ENCODE results near the gene ALPP. TPM values are rescaled to one million over a fixed set of nuclear protein-coding genes. Genes with fewer than 3 reads are reported as not detected.

The ALPP gene
- total and polyA plus RNA-seq, 2 donors (not counting 3 experiments of a cell fraction or from before 2014, with no cell fraction given) = not detected

DNA sequence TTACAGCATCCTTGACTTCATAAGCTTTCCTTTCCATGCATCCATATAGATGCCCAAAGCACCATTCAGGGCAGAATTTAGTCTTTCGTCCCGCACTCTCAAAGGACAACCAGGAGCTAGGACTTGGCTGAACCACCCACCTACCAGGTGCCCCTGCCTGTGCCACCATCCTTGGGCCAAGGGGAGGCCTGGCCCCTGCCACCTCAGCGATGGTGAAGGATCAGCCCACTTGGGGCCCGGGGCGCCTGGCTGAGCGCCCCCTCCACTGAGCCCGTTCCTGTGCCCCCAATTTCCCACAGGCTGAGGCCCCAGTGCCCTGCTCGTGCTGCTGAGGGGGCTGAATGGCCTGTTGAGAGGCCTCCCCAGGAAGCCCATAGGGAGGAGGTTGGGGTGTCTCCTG, 33.3 kb upstream of the ALPP start:
- Histone ChIP-seq H3K9ac (replicated peaks; ENCODE audit: extremely low read depth, insufficient read depth, low read length) (no peak overlapping the region), H3K4me1 (ENCODE audit: control insufficient read depth, extremely low read depth, insufficient read depth, low read length) (no peaks in the 10 kb centered on the region), H3K27me3 (ENCODE audit: control insufficient read depth in 2 of 2, insufficient read depth in 2 of 2, low read length in 2 of 2) (peaks cover 2 to 6% of the 10 kb centered on the region in 2 experiments), H3K79me2 (ENCODE audit: control insufficient read depth, insufficient read depth, low read length) (no peaks in the 10 kb centered on the region), H3K4me3 (replicated peaks in 1 of 3; ENCODE audit: insufficient read depth in 1 of 3, low read depth in 1 of 3, low read length in 3 of 3) (no peak overlapping the region), H2AFZ (ENCODE audit: low read depth, low read length) (no peak overlapping the region), H3K9me3 (replicated peaks; ENCODE audit: control insufficient read depth, insufficient read depth, low read length) (no peaks in the 10 kb centered on the region), H3K27ac (ENCODE audit: insufficient read depth, low read depth, low read length) (no peak overlapping the region), H4K20me1 (replicated peaks; ENCODE audit: control insufficient read depth, extremely low read depth, insufficient read depth, low read length) (no peaks in the 10 kb centered on the region), H3K4me2 (ENCODE audit: insufficient read depth, low read length) (no peak overlapping the region), H3K9me1 (replicated peaks; ENCODE audit: control insufficient read depth, extremely low read depth, insufficient read depth, low read length) (no peaks in the 10 kb centered on the region), H3K36me3 (ENCODE audit: control insufficient read depth in 2 of 2, extremely low read depth in 1 of 2, insufficient read depth in 2 of 2, low read length in 2 of 2) (no peaks in the 10 kb centered on the region)
- dilution Hi-C loops (cut with MboI; ENCODE audit: extremely low pct_ligation_motif_present, low sequenced_read_pairs) (no loop called here), intact Hi-C loops (cut with micrococcal nuclease) (no loop called here)
- DNase-seq (ENCODE audit: low read depth, low spot score) (no peak), FAIRE-seq (no peak)
- POLR2A ChIA-PET = no interaction called here
- no peak for TF ChIP-seq CTCF (IDR thresholded peaks at IDR 0.05; ENCODE audit: extremely low read depth in 1 of 2, insufficient read depth in 1 of 2, low read depth in 1 of 2, low read length in 2 of 2)
- no peak for TF ChIP-seq POLR2AphosphoS5 (IDR thresholded peaks at IDR 0.05; ENCODE audit: insufficient read depth, low read depth, low read length)
- no peak for TF ChIP-seq POLR2A (IDR thresholded peaks at IDR 0.05; ENCODE audit: low read depth, low read length)
- no peak for TF ChIP-seq FOS (IDR thresholded peaks at IDR 0.05; ENCODE audit: borderline replicate concordance, insufficient read depth, low read length)
- no peak for TF ChIP-seq JUN (IDR thresholded peaks at IDR 0.05; ENCODE audit: borderline replicate concordance, insufficient read depth, insufficient read length, low read depth)
- TF ChIP-seq MYC (IDR thresholded peaks at IDR 0.05; ENCODE audit: low read depth, low read length) = no peak
- TF ChIP-seq, protein P1, sequence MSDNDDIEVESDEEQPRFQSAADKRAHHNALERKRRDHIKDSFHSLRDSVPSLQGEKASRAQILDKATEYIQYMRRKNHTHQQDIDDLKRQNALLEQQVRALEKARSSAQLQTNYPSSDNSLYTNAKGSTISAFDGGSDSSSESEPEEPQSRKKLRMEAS (IDR thresholded peaks at IDR 0.05; ENCODE audit: insufficient read depth, insufficient read length) = no peak
- CTCF ChIA-PET = interaction anchor here (0.6 to 1.6 kb wide), 6 partner anchors 10 to 446 kb away, joined by 3 read pairs; no protein-coding TSS in a partner anchor
- no TSS peak for BruUV-seq (replicated peaks)
